Fibroblast of skin of right biceps (primary cell): ENCODE results near the gene KEAP1.

Source experiments
- DNase-seq: peaks from one replicate; pipeline ENCODE4 v3.0.0-alpha.2; 2013

The KEAP1 gene

DNA sequence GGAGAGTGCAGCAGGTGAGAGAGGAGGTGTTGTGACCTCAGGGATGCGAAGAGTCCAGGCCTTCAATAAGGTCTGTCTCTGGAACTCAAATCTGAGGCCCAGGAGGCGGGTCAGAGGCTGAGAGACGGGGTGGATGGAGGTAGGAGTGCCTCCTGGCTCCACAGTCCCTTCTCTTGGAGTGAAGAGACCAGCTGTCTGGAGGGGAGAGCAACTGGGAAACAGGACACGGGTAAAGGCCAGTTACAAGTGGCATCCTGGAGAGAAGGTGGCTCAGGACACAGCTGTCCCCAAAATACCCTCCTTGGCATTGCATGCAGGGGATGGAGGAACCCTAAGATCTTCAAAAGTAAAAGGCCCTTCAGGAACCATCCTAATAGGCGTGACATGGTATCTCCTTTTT lies 63.6 kb downstream of the KEAP1 start:
- no peak for DNase-seq
